Upper lobe of left lung (tissue), 4 donors: Measurements from ENCODE around the gene DISC1.

Source experiments
- CTCF ChIP-seq, 6 experiments: fragments of 450-650 bp in 4 of 6; fragments of 200-600 bp in 2 of 6; sonication (generic) in 2 of 6; IDR thresholded peaks; one replicate each; pipeline ENCODE4 v1.5.1; 2016 to 2019; ENCODE audit warnings: antibody characterized with exemption in 6 of 6
- EP300 ChIP-seq, 4 donors: sonication (generic); formaldehyde crosslinking; IDR thresholded peaks; one replicate each; pipeline ENCODE4 v1.5.1; 2017; ENCODE audit warnings: antibody characterized with exemption in 4 of 4, control low read depth in 2 of 4

GRCh38 chr1:231667896-231668506, 41.4 kb downstream of the DISC1 start:
- no peak for TF ChIP-seq EP300 (IDR thresholded peaks at IDR 0.05)
- no peak for TF ChIP-seq CTCF (IDR thresholded peaks at IDR 0.05)
